B cell (primary cell): Measurements from ENCODE around the gene CATSPERD. TPM values are rescaled to one million over a fixed set of nuclear protein-coding genes. Genes with fewer than 3 reads are reported as not detected.

Experiments used
- ATAC-seq: fragments of 200-7000 bp; cut with Tn5 transposase; one replicate; pipeline ENCODE4 v1.10.0; 2021; ENCODE audit warnings: low read depth, mild to moderate bottlenecking, moderate number of reproducible peaks, moderate library complexity
- CTCF ChIA-PET: fragments of 350-600 bp; sonication (Branson Sonifier 250); formaldehyde crosslinking; loops from one replicate; lab custom pipeline; 2021; ENCODE audit warnings: antibody characterized with exemption, inconsistent platforms; lab: Charles Lee
- POLR2A ChIA-PET: fragments of 350-600 bp; sonication (Branson Sonifier 250); formaldehyde crosslinking; loops from one replicate; lab custom pipeline; 2021; ENCODE audit warnings: antibody characterized with exemption; lab: Charles Lee
- DNase-seq: peaks from one replicate; pipeline ENCODE4 v3.0.0; 2013
- H2AFZ ChIP-seq: 2 replicates; pipeline ENCODE4 v1.6.1; 2012; ENCODE audit warnings: mild to moderate bottlenecking, low read depth, low read length; ENCODE audit not compliant: insufficient read depth, poor library complexity, severe bottlenecking
- H3K27ac ChIP-seq, 2 donors: 1 replicate in 1 of 2; 2 replicates in 1 of 2; pipeline ENCODE4 v1.5.1; 2012 to 2013; ENCODE audit warnings: low read length in 2 of 2, mild to moderate bottlenecking in 2 of 2, moderate library complexity in 1 of 2
- H3K27me3 ChIP-seq, 4 experiments: fragments of 200-600 bp in 1 of 4; sonication (generic) in 1 of 4; replicated peaks in 1 of 4; 1 replicate in 2 of 4; 2 replicates in 2 of 4; pipeline versions ENCODE4 v1.6.1 to v1.7.0; 2013 to 2016; ENCODE audit warnings: low read length in 3 of 4, mild to moderate bottlenecking in 2 of 4, mixed read lengths in 1 of 4, moderate library complexity in 1 of 4; ENCODE audit not compliant: insufficient read depth in 4 of 4, control insufficient read depth in 3 of 4; ENCODE audit errors: control extremely low read depth in 1 of 4
- H3K36me3 ChIP-seq, 2 experiments: replicated peaks in 1 of 2; 1 replicate in 1 of 2; 2 replicates in 1 of 2; pipeline versions ENCODE4 v1.6.1 to v1.7.1; 2013; ENCODE audit warnings: low read length in 1 of 2; ENCODE audit not compliant: insufficient read depth in 2 of 2, control insufficient read depth in 1 of 2; ENCODE audit errors: control extremely low read depth in 1 of 2, extremely low read depth in 1 of 2
- H3K4me1 ChIP-seq, 2 donors: fragments of 200-600 bp in 1 of 2; sonication (generic) in 1 of 2; 1 replicate in 1 of 2; 2 replicates in 1 of 2; pipeline versions ENCODE4 v1.5.1 to v1.6.1; 2013 to 2017; ENCODE audit warnings: low read length in 2 of 2; ENCODE audit not compliant: control insufficient read depth in 2 of 2, insufficient read depth in 2 of 2
- H3K4me2 ChIP-seq: replicated peaks from 2 replicates; pipeline ENCODE3; 2012; ENCODE audit warnings: mild to moderate bottlenecking, low read depth, low read length; ENCODE audit not compliant: poor library complexity, severe bottlenecking
- H3K4me3 ChIP-seq, 5 experiments: fragments of 200-600 bp in 1 of 5; sonication (generic) in 1 of 5; 1 replicate in 3 of 5; 2 replicates in 2 of 5; pipeline versions ENCODE4 v1.5.1 to v1.7.0; 2011 to 2016; ENCODE audit warnings: low read length in 4 of 5, mild to moderate bottlenecking in 4 of 5, low read depth in 2 of 5, control low read depth in 1 of 5, moderate library complexity in 1 of 5; ENCODE audit not compliant: insufficient read depth in 1 of 5; ENCODE audit errors: control extremely low read depth in 1 of 5, extremely low read depth in 1 of 5
- H3K79me2 ChIP-seq: fragments of 200-600 bp; sonication (generic); one replicate; pipeline ENCODE4 v1.6.0; 2016; ENCODE audit warnings: low read length; ENCODE audit not compliant: control insufficient read depth, insufficient read depth
- H3K9ac ChIP-seq: fragments of 200-600 bp; sonication (generic); 2 replicates; pipeline ENCODE4 v1.6.1; 2017; ENCODE audit warnings: mild to moderate bottlenecking, low read length, moderate library complexity
- H3K9me3 ChIP-seq, 3 donors: one replicate each; pipeline versions ENCODE4 v1.6.1 to v1.7.1; 2013; ENCODE audit warnings: low read length in 2 of 3; ENCODE audit not compliant: control insufficient read depth in 2 of 3, insufficient read depth in 1 of 3; ENCODE audit errors: control extremely low read depth in 1 of 3
- H4K20me1 ChIP-seq: 2 replicates; pipeline ENCODE4 v1.6.0; 2012; ENCODE audit warnings: mild to moderate bottlenecking, low read length; ENCODE audit not compliant: insufficient read depth, control insufficient read depth, poor library complexity, severe bottlenecking
- H3K27ac Mint-ChIP-seq: one replicate; pipeline ENCODE4 v1.8.0; 2021; ENCODE audit warnings: mixed read lengths
- H3K27me3 Mint-ChIP-seq: one replicate; pipeline ENCODE4 v1.8.0; 2021; ENCODE audit warnings: mixed read lengths
- H3K4me1 Mint-ChIP-seq: one replicate; pipeline ENCODE4 v1.8.0; 2021; ENCODE audit warnings: mixed read lengths
- H3K4me3 Mint-ChIP-seq: one replicate; pipeline ENCODE4 v1.8.0; 2021; ENCODE audit warnings: mixed read lengths
- H3K9me3 Mint-ChIP-seq: one replicate; pipeline ENCODE4 v1.8.0; 2022; ENCODE audit warnings: mixed read lengths; ENCODE audit not compliant: insufficient read depth
- CTCF ChIP-seq: fragments of 200-600 bp; IDR thresholded peaks from one replicate; pipeline ENCODE4 v1.8.0; 2022; ENCODE audit warnings: antibody characterized with exemption, mild to moderate bottlenecking
- EZH2 ChIP-seq: IDR thresholded peaks from 2 replicates; pipeline ENCODE4 v1.6.1; 2012; ENCODE audit warnings: borderline replicate concordance, low read depth, mild to moderate bottlenecking, moderate library complexity, low read length; ENCODE audit not compliant: insufficient read depth, poor library complexity, severe bottlenecking
- WGBS: methylation state at CpG from one replicate; pipeline ENCODE4 v1.1.5; 2013; ENCODE audit warnings: missing lambda C conversion rate; ENCODE audit not compliant: insufficient coverage; 5-methylcytosine and 5-hydroxymethylcytosine counted together
- intact Hi-C: fragments of 100-400 bp; cut with micrococcal nuclease; formaldehyde crosslinking; loops from one replicate; pipeline ENCODE4 v1.10.0; 2022
- polyA plus RNA-seq: library from polyadenylated mRNA; depleted of rRNA; stranded (reverse); fragments of >200 nt; gene quantifications from 2 replicates; pipeline ENCODE4 v1.2.3, GENCODE V29; 2012
- total RNA-seq, 2 donors: library from RNA; stranded (reverse); fragments of 120-200 nt in 1 of 2; gene quantifications; 1 replicate in 1 of 2; 2 replicates in 1 of 2; pipeline versions ENCODE4 v1.2.3 to v1.2.4, GENCODE V29; 2013 to 2022

Gene CATSPERD
- total and polyA plus RNA-seq, 2 donors (not counting 1 experiment from before 2014, with no cell fraction given), result not detected

GRCh38 chr19:5697022-5697889, 23.2 kb upstream of the CATSPERD start:
- CTCF ChIA-PET, result no interaction called here
- WGBS, result 90% methylated on average over 25 of the region's 25 CpGs
- H3K4me3 ChIP-seq, result no peak overlapping the region

More at GRCh38 chr19:5697022-5697889, 23.2 kb upstream of the CATSPERD start:
- Histone ChIP-seq H3K36me3 (peaks cover 0 to 61% of the 10 kb centered on the region in 2 experiments), H3K9ac (no peak overlapping the region), H4K20me1 (peaks cover 78% of the 10 kb centered on the region), H3K27me3 (no peaks in the 10 kb centered on the region), H3K4me2 (no peak overlapping the region), H3K4me1 (no peaks in the 10 kb centered on the region), H2AFZ (no peak overlapping the region), H3K79me2 (peaks cover 28% of the 10 kb centered on the region), H3K27ac (no peak overlapping the region), H3K9me3 (peaks cover 0 to 2% (median 0%) of the 10 kb centered on the region in 3 donors)
- ATAC-seq (no peak), DNase-seq (peak; percentile 22)
- peaks cover 11% of the 10 kb centered on the region for H3K4me1 Mint-ChIP-seq
- POLR2A ChIA-PET, result no interaction called here
- H3K27ac Mint-ChIP-seq, result no peak overlapping the region
- no peaks in the 10 kb centered on the region for H3K9me3 Mint-ChIP-seq
- H3K27me3 Mint-ChIP-seq, result no peaks in the 10 kb centered on the region
- no peak overlapping the region for H3K4me3 Mint-ChIP-seq
- intact Hi-C loops, result no loop called here
- TF ChIP-seq EZH2, result no peak
- no peak for TF ChIP-seq CTCF
